GM06990 (cell line): Measurements from ENCODE around the gene PIANP.
A peak's percentile ranks its signal among the peaks of the same experiment; 100 is the strongest.
"Not testable (repeated sequence)": the region's sequence is repeated elsewhere in the genome, so short reads cannot be mapped to it uniquely, and the experiment has no call there.

Experiments used
- DNase-seq: peaks from one replicate; pipeline ENCODE4 v3.0.0-alpha.2; 2011; ENCODE audit not compliant: insufficient read length; ENCODE audit errors: extremely low read depth
- H3K27me3 ChIP-seq: replicated peaks from 2 replicates; pipeline ENCODE4 v1.6.0; 2011; ENCODE audit warnings: low read length; ENCODE audit not compliant: control insufficient read depth, insufficient read depth
- H3K36me3 ChIP-seq: 2 replicates; pipeline ENCODE4 v1.5.1; 2011; ENCODE audit warnings: low read length; ENCODE audit not compliant: control insufficient read depth, insufficient read depth
- H3K4me3 ChIP-seq: replicated peaks from 2 replicates; pipeline ENCODE4 v1.5.1; 2011; ENCODE audit warnings: low read depth, mild to moderate bottlenecking, control low read depth, low read length
- CTCF ChIP-seq: IDR thresholded peaks from 2 replicates; pipeline ENCODE4 v1.5.1; 2011; ENCODE audit warnings: low read length, control low read depth, mild to moderate bottlenecking, inconsistent platforms; ENCODE audit not compliant: insufficient read depth, poor library complexity, severe bottlenecking

The PIANP gene

GRCh38 chr12:6700646-6701051 is at the start of gene PIANP:
TSS of gene PIANP (minus strand) at chr12:6700815. CDS start at chr12:6698061, 2,754 bp downstream.
- no peak for TF ChIP-seq CTCF
- Histone ChIP-seq H3K36me3 (no peaks in the 10 kb centered on the region), H3K27me3 (peaks cover 1% of the 10 kb centered on the region), H3K4me3 (peak within 1 kb of the TSS; percentile 38)
- no peak for DNase-seq

- TF ChIP-seq CTCF = no peak
Measured at GRCh38 chr12:6748761-6749160, 48.1 kb upstream of the PIANP start.

GRCh38 chr12:6747216-6747615 is 46.6 kb upstream of the PIANP start:
- DNase-seq = no peak
- no peak for TF ChIP-seq CTCF
- Histone ChIP-seq H3K27me3 (no peaks in the 10 kb centered on the region), H3K4me3 (no peak overlapping the region), H3K36me3 (peaks cover 24% of the 10 kb centered on the region)

More at GRCh38 chr12:6748761-6749160, 48.1 kb upstream of the PIANP start:
- no peak overlapping the region for H3K4me3 ChIP-seq
- no peak for DNase-seq
- H3K27me3 ChIP-seq = no peaks in the 10 kb centered on the region
- peaks cover 24% of the 10 kb centered on the region for H3K36me3 ChIP-seq

- Histone ChIP-seq H3K27me3 (no peaks in the 10 kb centered on the region), H3K36me3 (peaks cover 21% of the 10 kb centered on the region), H3K4me3 (no peak overlapping the region)
- no peak for DNase-seq
- TF ChIP-seq CTCF = no peak
Measured at GRCh38 chr12:6745741-6746525, 45.3 kb upstream of the PIANP start.

GRCh38 chr12:6743300-6743699 is 42.7 kb upstream of the PIANP start:
- not testable (repeated sequence) for H3K36me3 ChIP-seq, H3K27me3 ChIP-seq, DNase-seq

GRCh38 chr12:6742834-6743233 is 42.2 kb upstream of the PIANP start:
- DNase-seq = no peak
- TF ChIP-seq CTCF = no peak
- no peak overlapping the region for H3K4me3 ChIP-seq
- H3K36me3 ChIP-seq = peaks cover 2% of the 10 kb centered on the region
- no peaks in the 10 kb centered on the region for H3K27me3 ChIP-seq

More at GRCh38 chr12:6743300-6743699, 42.7 kb upstream of the PIANP start:
- H3K4me3 ChIP-seq = not testable (repeated sequence)

- not testable (repeated sequence) for H3K36me3 ChIP-seq, DNase-seq, H3K4me3 ChIP-seq, H3K27me3 ChIP-seq
Measured at GRCh38 chr12:6742080-6742479, 41.5 kb upstream of the PIANP start.
